CD14-positive monocyte (primary cell): ENCODE data around the gene ACSF2. TPM values are rescaled to one million over a fixed set of nuclear protein-coding genes. Genes with fewer than 3 reads are reported as not detected.
"Not testable (repeated sequence)": the region's sequence is repeated elsewhere in the genome, so short reads cannot be mapped to it uniquely, and the experiment has no call there.

ENCODE experiments used
- DNase-seq, 3 donors: peaks; one replicate each; pipeline ENCODE4 v3.0.0-alpha.2; 2011 to 2022
- H2AFZ ChIP-seq: 2 replicates; pipeline ENCODE4 v1.6.0; 2012; ENCODE audit warnings: mild to moderate bottlenecking, low read depth, low read length, inconsistent platforms; ENCODE audit not compliant: insufficient read depth, poor library complexity, severe bottlenecking
- H3K27ac ChIP-seq, 2 donors: 1 replicate in 1 of 2; 2 replicates in 1 of 2; pipeline ENCODE4 v1.5.1; 2012 to 2013; ENCODE audit warnings: low read length in 2 of 2, control low read depth in 1 of 2, inconsistent platforms in 1 of 2, low read depth in 1 of 2, mild to moderate bottlenecking in 1 of 2
- H3K27me3 ChIP-seq, 2 donors: one replicate each; pipeline versions ENCODE4 v1.6.0 to v1.6.1; 2011 to 2013; ENCODE audit warnings: low read length in 2 of 2; ENCODE audit not compliant: control insufficient read depth in 2 of 2, insufficient read depth in 2 of 2
- H3K36me3 ChIP-seq, 2 donors: replicated peaks in 1 of 2; 1 replicate in 1 of 2; 2 replicates in 1 of 2; pipeline versions ENCODE4 v1.5.1 to v1.6.1; 2012 to 2013; ENCODE audit warnings: low read length in 2 of 2, control low read depth in 1 of 2, inconsistent platforms in 1 of 2, mild to moderate bottlenecking in 1 of 2; ENCODE audit not compliant: insufficient read depth in 2 of 2, control insufficient read depth in 1 of 2
- H3K4me1 ChIP-seq, 2 donors: 1 replicate in 1 of 2; 2 replicates in 1 of 2; pipeline versions ENCODE4 v1.5.1 to v1.6.1; 2012 to 2013; ENCODE audit warnings: low read length in 2 of 2, control low read depth in 1 of 2, inconsistent platforms in 1 of 2, mild to moderate bottlenecking in 1 of 2, moderate library complexity in 1 of 2; ENCODE audit not compliant: insufficient read depth in 2 of 2, control insufficient read depth in 1 of 2
- H3K4me2 ChIP-seq: replicated peaks from 2 replicates; pipeline ENCODE3; 2012; ENCODE audit warnings: low read length, moderate library complexity, mild to moderate bottlenecking; ENCODE audit not compliant: poor library complexity, severe bottlenecking; ENCODE audit errors: extremely low read depth
- H3K4me3 ChIP-seq, 3 experiments: fragments of 200-600 bp in 1 of 3; sonication (generic) in 1 of 3; replicated peaks in 1 of 3; 1 replicate in 2 of 3; 2 replicates in 1 of 3; pipeline ENCODE4 v1.5.1; 2011 to 2013; ENCODE audit warnings: low read length in 3 of 3, mild to moderate bottlenecking in 3 of 3, control low read depth in 2 of 3, low read depth in 2 of 3, inconsistent platforms in 1 of 3, moderate library complexity in 1 of 3
- H3K79me2 ChIP-seq: 2 replicates; pipeline ENCODE4 v1.6.0; 2012; ENCODE audit warnings: mild to moderate bottlenecking, control low read depth, inconsistent platforms, low read length, moderate library complexity; ENCODE audit not compliant: insufficient read depth
- H3K9ac ChIP-seq: 2 replicates; pipeline ENCODE4 v1.6.0; 2017; ENCODE audit warnings: low read length, mild to moderate bottlenecking; ENCODE audit not compliant: insufficient read depth, poor library complexity, severe bottlenecking
- H3K9me3 ChIP-seq, 2 donors: replicated peaks in 1 of 2; 1 replicate in 1 of 2; 2 replicates in 1 of 2; pipeline versions ENCODE4 v1.5.1 to v1.6.1; 2012 to 2013; ENCODE audit warnings: low read length in 2 of 2, control low read depth in 1 of 2; ENCODE audit not compliant: control insufficient read depth in 1 of 2, insufficient read depth in 1 of 2
- H4K20me1 ChIP-seq: 2 replicates; pipeline ENCODE4 v1.6.0; 2012; ENCODE audit warnings: mild to moderate bottlenecking, low read length, control low read depth, moderate library complexity; ENCODE audit not compliant: insufficient read depth
- H3K27ac Mint-ChIP-seq, 7 donors: one replicate each; pipeline ENCODE4 v1.8.0; 2020; ENCODE audit warnings: mild to moderate bottlenecking in 7 of 7, mixed read lengths in 7 of 7, moderate library complexity in 6 of 7, inconsistent platforms in 2 of 7
- H3K27me3 Mint-ChIP-seq, 3 donors: one replicate each; pipeline ENCODE4 v1.8.0; 2021 to 2022; ENCODE audit warnings: low read depth in 3 of 3, mild to moderate bottlenecking in 3 of 3, mixed read lengths in 3 of 3, moderate library complexity in 3 of 3, inconsistent platforms in 1 of 3
- H3K36me3 Mint-ChIP-seq, 2 donors: one replicate each; pipeline ENCODE4 v1.8.0; 2020; ENCODE audit warnings: mixed read lengths in 2 of 2, inconsistent platforms in 1 of 2, mild to moderate bottlenecking in 1 of 2
- H3K4me1 Mint-ChIP-seq: one replicate; pipeline ENCODE4 v1.8.0; 2020; ENCODE audit warnings: mild to moderate bottlenecking, mixed read lengths
- H3K4me3 Mint-ChIP-seq, 2 donors: one replicate each; pipeline ENCODE4 v1.8.0; 2020; ENCODE audit warnings: mild to moderate bottlenecking in 2 of 2, mixed read lengths in 2 of 2, moderate library complexity in 1 of 2
- H3K9me3 Mint-ChIP-seq, 7 donors: one replicate each; pipeline ENCODE4 v1.8.0; 2020 to 2022; ENCODE audit warnings: mixed read lengths in 7 of 7, mild to moderate bottlenecking in 6 of 7, moderate library complexity in 6 of 7, inconsistent platforms in 2 of 7
- WGBS: methylation state at CpG from one replicate; pipeline ENCODE4 v1.1.5; 2013; ENCODE audit warnings: missing lambda C conversion rate; ENCODE audit not compliant: insufficient coverage; 5-methylcytosine and 5-hydroxymethylcytosine counted together
- intact Hi-C, 2 donors: fragments of 100-400 bp; cut with micrococcal nuclease; formaldehyde crosslinking; loops; one replicate each; pipeline versions ENCODE4 v1.15.0 to v1.15.1; 2023
- polyA plus RNA-seq, 3 donors: library from polyadenylated mRNA; depleted of rRNA in 1 of 3; unstranded in 2 of 3; stranded (reverse) in 1 of 3; fragments of 300-500 nt in 2 of 3; fragments of >200 nt in 1 of 3; fragmentation: Illumina TruSeq in 2 of 3; gene quantifications; 1 replicate in 2 of 3; 2 replicates in 1 of 3; pipeline ENCODE4 v1.2.3, GENCODE V29; 2012 to 2021
- TF ChIP-seq, protein P1 (sequence below): fragments of 200-600 bp; IDR thresholded peaks from one replicate; pipeline ENCODE4 v1.8.0; 2022; ENCODE audit warnings: antibody characterized with exemption, mild to moderate bottlenecking

ACSF2 gene
- polyA plus RNA-seq, 3 donors, result 2.8 to 24.4 (median 5.5) TPM

DNA sequence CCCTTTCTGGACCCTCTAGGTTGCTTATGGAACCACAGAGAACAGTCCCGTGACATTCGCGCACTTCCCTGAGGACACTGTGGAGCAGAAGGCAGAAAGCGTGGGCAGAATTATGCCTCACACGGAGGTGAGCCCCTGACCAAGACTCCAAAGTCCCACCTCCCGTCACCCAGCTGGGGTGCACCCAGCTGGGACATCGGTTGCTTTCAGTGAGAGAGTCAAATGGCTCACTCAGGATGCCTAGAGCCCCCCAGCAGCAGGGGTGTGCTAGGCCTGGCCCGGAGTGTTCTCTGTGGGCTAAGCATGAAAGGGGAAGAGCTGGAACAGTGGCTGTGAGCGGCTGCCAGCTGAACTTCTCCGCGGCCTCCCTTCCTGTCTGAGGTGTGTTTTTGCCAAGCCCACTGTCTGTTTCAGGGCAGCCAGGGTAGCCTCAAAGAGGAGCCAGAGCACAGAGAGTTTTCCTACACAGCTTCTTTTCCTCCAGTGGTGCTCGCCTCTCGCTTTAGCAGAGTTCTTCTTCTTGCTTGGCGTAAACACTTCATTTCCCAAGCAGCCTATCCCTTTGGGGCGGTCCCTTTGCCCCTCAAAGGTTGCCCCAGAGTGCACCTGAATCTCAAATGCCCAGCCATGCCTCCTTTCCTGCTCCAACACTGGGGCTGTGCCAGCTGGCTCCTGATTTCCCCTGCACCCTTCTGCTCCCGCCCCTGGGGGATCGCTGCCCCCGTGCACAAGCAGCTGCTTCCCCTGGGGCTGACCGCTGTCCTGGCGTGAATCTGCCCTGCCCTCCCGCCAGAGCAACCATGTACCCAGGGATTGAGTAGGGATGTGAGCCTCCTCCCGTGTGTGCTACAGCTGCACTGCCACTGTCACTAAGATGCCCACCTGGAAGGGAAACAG lies 45.2 kb downstream of the ACSF2 start:
- H4K20me1 ChIP-seq, result no peaks in the 10 kb centered on the region
- Mint-ChIP-seq H3K4me3 (no peak overlapping the region), H3K9me3 (peaks cover 0 to 7% (median 3%) of the 10 kb centered on the region in 7 donors), H3K36me3 (peaks cover under 1 to 15% of the 10 kb centered on the region in 2 donors), H3K27ac (peak overlapping the region in 1 of 7 donors; percentile 48), H3K27me3 (peaks cover 43 to 49% (median 48%) of the 10 kb centered on the region in 3 donors), H3K4me1 (peaks cover 9% of the 10 kb centered on the region)
- H2AFZ ChIP-seq, result no peak overlapping the region
- H3K36me3 ChIP-seq, result no peaks in the 10 kb centered on the region
- TF ChIP-seq, protein P1, sequence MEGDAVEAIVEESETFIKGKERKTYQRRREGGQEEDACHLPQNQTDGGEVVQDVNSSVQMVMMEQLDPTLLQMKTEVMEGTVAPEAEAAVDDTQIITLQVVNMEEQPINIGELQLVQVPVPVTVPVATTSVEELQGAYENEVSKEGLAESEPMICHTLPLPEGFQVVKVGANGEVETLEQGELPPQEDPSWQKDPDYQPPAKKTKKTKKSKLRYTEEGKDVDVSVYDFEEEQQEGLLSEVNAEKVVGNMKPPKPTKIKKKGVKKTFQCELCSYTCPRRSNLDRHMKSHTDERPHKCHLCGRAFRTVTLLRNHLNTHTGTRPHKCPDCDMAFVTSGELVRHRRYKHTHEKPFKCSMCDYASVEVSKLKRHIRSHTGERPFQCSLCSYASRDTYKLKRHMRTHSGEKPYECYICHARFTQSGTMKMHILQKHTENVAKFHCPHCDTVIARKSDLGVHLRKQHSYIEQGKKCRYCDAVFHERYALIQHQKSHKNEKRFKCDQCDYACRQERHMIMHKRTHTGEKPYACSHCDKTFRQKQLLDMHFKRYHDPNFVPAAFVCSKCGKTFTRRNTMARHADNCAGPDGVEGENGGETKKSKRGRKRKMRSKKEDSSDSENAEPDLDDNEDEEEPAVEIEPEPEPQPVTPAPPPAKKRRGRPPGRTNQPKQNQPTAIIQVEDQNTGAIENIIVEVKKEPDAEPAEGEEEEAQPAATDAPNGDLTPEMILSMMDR, result no peak
- no peak overlapping the region for H3K9ac ChIP-seq
- peaks cover 12 to 41% of the 10 kb centered on the region in 2 donors for H3K27me3 ChIP-seq
- H3K79me2 ChIP-seq, result no peaks in the 10 kb centered on the region
- H3K9me3 ChIP-seq, result no peaks in the 10 kb centered on the region
- no peak overlapping the region for H3K27ac ChIP-seq
- intact Hi-C loops, result no loop called here
- WGBS, result 60% methylated on average over 21 of the region's 22 CpGs
- no peak overlapping the region for H3K4me2 ChIP-seq
- DNase-seq, result no peak
- H3K4me3 ChIP-seq, result no peak overlapping the region
- H3K4me1 ChIP-seq, result peaks cover 5 to 10% of the 10 kb centered on the region in 2 donors

DNA sequence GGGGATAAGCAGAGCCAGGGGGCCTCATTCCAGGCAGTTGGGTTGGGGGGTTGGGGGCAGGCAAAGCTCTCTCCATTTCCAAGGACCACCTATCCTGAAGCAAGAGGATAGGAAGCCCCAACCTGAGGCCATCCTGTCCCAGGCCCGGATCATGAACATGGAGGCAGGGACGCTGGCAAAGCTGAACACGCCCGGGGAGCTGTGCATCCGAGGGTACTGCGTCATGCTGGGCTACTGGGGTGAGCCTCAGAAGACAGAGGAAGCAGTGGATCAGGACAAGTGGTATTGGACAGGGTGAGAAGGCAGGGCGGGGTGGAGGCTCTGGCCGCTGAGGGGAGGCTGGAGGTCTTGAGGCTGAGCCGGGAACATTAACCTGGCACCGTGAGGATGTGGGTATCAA lies 46.3 kb downstream of the ACSF2 start:
- no peak overlapping the region for H3K4me3 Mint-ChIP-seq
- 96% methylated on average over 9 of the region's 10 CpGs for WGBS

DNA sequence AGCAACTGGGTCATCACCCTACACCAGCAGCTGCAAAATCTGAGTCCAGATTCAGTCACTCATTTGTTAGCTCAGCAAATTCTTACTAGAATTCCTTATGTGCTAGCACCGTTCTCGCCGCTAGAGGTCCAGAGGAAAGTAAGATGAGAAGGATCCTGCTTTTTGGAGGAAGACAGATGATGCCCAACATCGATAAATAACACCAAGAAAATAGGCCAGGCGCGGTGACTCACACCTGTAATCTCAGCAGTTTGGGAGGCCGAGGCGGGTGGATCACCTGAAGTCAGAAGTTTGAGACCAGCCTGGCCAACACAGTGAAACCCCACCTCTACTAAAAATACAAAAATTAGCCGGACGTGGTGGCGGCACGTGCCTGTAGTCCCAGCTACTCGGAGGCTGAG lies 46.7 kb downstream of the ACSF2 start:
- H3K9me3 ChIP-seq, H3K4me3 Mint-ChIP-seq, H3K27ac Mint-ChIP-seq, H4K20me1 ChIP-seq, H3K4me2 ChIP-seq, H3K4me1 Mint-ChIP-seq, H2AFZ ChIP-seq, intact Hi-C loops, H3K36me3 ChIP-seq, H3K79me2 ChIP-seq, H3K4me1 ChIP-seq, H3K4me3 ChIP-seq, H3K9me3 Mint-ChIP-seq, H3K27ac ChIP-seq, H3K9ac ChIP-seq, DNase-seq: not testable (repeated sequence)
- 92% methylated on average over 10 of the region's 13 CpGs for WGBS
- peaks cover 12 to 39% of the 10 kb centered on the region in 2 donors for H3K27me3 ChIP-seq
- Mint-ChIP-seq H3K36me3 (peaks cover 3 to 15% of the 10 kb centered on the region in 2 donors), H3K27me3 (peaks cover 31 to 54% (median 49%) of the 10 kb centered on the region in 3 donors)

More for the DNA sequence above, 46.3 kb downstream of the ACSF2 start:
- H2AFZ ChIP-seq, result no peak overlapping the region
- H3K4me2 ChIP-seq, result no peak overlapping the region
- intact Hi-C loops, result no loop called here
- no peak overlapping the region for H3K9ac ChIP-seq
- peaks cover 5 to 10% of the 10 kb centered on the region in 2 donors for H3K4me1 ChIP-seq
- Mint-ChIP-seq H3K9me3 (peaks cover 0 to 7% (median 3%) of the 10 kb centered on the region in 7 donors), H3K36me3 (peaks cover 3 to 15% of the 10 kb centered on the region in 2 donors), H3K27ac (no peak overlapping the region), H3K27me3 (peaks cover 35 to 55% (median 53%) of the 10 kb centered on the region in 3 donors), H3K4me1 (peaks cover 5% of the 10 kb centered on the region)
- H3K27ac ChIP-seq, result no peak overlapping the region
- no peaks in the 10 kb centered on the region for H3K79me2 ChIP-seq
- H3K4me3 ChIP-seq, result no peak overlapping the region
- TF ChIP-seq, protein P1, result no peak
- H3K27me3 ChIP-seq, result peaks cover 12 to 44% of the 10 kb centered on the region in 2 donors
- no peaks in the 10 kb centered on the region for H4K20me1 ChIP-seq
- no peaks in the 10 kb centered on the region for H3K9me3 ChIP-seq
- no peak for DNase-seq
- no peaks in the 10 kb centered on the region for H3K36me3 ChIP-seq
